ENCODE measurements around the gene SCTR. TPM values are rescaled to one million over a fixed set of nuclear protein-coding genes. Genes with fewer than 3 reads are reported as not detected.

SCTR gene
- total RNA-seq, 4 donors from 2014 or later: not detected

GRCh38 chr2:119476301-119477112, 47.8 kb downstream of the SCTR start:
- intact Hi-C loops (cut with DNase I): loop anchor here (2.0 to 10.0 kb wide), 2 partner anchors 70 to 592 kb away; no protein-coding TSS in a partner anchor
- H3K4me1 ChIP-seq: peaks cover 0 to 5% (median 0%) of the 10 kb centered on the region in 3 donors
- H3K4me3 ChIP-seq: no peak overlapping the region
- H3K36me3 ChIP-seq: no peaks in the 10 kb centered on the region
- WGBS, 2 donors: 23 to 37% methylated on average over 10 to 19 of the region's 20 CpGs
- no peak for DNase-seq
- H3K27ac ChIP-seq: no peak overlapping the region
- peaks cover 0 to 15% (median 0%) of the 10 kb centered on the region in 4 donors for H3K27me3 ChIP-seq
- no peaks in the 10 kb centered on the region for H3K9me3 ChIP-seq
- TF ChIP-seq POLR2A (IDR thresholded peaks at IDR 0.05): no peak
- TF ChIP-seq CTCF (IDR thresholded peaks at IDR 0.05): peak; percentile 80 to 98 (median 89)

- Histone ChIP-seq H3K27me3 (peaks cover 0 to 15% (median 0%) of the 10 kb centered on the region in 4 donors), H3K4me3 (no peak overlapping the region), H3K9me3 (no peaks in the 10 kb centered on the region), H3K36me3 (no peaks in the 10 kb centered on the region), H3K4me1 (peaks cover 0 to 5% (median 0%) of the 10 kb centered on the region in 3 donors), H3K27ac (no peak overlapping the region)
- no peak for DNase-seq
- 58 to 96% methylated on average over 3 to 5 of the region's 6 CpGs for WGBS, 2 donors
- no peak for TF ChIP-seq POLR2A (IDR thresholded peaks at IDR 0.05)
- TF ChIP-seq CTCF (IDR thresholded peaks at IDR 0.05): no peak
- intact Hi-C loops (cut with DNase I): loop anchor here (2.0 to 10.0 kb wide), 2 partner anchors 69 to 591 kb away; no protein-coding TSS in a partner anchor
Measured at GRCh38 chr2:119475857-119476244, 48.4 kb downstream of the SCTR start.

DNA sequence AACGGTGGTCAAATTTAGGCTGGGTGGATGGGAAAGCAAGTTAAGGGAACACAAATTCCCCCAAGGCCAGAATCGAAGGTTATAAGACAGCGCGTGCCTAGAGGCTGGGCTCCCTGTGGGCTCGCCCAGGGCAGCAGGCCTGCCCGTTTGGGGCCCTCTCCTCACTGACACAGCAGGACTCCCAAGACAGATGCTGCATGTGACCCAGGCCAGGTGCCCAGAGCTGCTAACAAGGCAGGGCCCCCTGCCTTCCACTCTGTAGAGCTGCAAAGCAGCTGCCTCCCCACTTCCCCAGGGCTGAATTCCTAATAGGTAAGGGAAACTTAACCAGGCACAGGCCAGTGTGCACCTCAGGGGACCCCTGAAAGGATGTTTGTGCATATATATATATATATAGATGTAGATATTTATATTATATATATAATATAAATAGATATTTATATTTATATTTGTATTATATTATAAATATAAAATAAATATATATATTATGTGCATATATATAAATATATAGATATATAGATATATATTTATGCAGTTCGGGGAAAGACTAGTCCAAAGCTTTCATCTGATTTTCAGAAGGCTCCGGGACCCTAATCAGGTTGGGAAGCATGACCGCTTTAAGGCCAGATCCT, 48.9 kb downstream of the SCTR start:
- whole genome bisulfite sequencing, 2 donors: 76% methylated on average over 5 to 8 of the region's 9 CpGs
- DNase-seq: no peak
- intact Hi-C loops (cut with DNase I): loop anchor here (10.0 kb wide), 1 partner anchor 591 kb away; no protein-coding TSS in a partner anchor

DNA sequence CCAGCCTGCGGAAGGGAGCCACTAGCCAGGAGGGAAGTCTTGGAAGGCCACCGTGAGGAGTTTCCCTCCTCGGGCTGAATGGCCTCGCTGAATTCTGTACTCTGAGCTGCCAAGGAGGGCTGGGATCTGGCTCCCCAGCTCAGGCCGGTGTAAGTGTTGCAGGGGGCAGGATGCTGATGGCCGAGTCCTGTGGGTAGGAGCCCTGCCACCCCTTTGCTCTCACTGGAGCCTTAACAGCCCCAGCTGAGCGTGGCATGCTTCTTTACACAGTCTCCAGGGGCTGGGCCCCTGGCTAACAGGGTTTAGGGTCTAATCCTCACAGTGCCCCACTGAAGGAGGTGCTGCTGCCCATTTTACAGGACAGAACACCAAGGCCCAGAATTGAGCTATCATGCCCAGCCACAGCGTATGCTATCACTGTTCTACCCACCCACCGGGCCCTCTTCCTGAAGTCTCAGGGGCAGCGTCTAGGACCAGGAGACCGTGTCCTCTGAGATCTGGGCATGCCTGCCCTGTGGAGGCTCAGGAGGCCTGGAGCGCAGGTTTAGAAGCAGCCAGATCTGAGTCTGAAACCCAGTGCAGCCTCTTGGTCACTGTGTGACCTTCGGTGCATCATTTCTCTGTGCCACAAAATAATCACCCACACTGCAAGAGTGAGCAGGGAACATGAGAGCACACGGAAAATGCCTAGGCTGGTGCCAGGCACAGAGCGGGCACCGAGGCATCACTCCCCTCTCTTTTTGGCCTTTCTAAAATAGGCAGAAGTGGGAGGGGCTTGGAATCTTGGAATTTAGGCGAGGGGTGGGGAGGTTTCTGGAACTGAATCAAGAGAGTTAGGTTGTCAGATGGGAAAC, 49.7 kb downstream of the SCTR start:
- 73 to 76% methylated on average over 6 to 12 of the region's 17 CpGs for WGBS, 2 donors
- Histone ChIP-seq H3K9me3 (no peaks in the 10 kb centered on the region), H3K27ac (no peak overlapping the region), H3K4me1 (peaks cover 0 to 5% (median 0%) of the 10 kb centered on the region in 3 donors), H3K36me3 (no peaks in the 10 kb centered on the region), H3K4me3 (no peak overlapping the region), H3K27me3 (peaks cover 0 to 15% (median 0%) of the 10 kb centered on the region in 4 donors)
- intact Hi-C loops (cut with DNase I): loop anchor here (10.0 kb wide), 1 partner anchor 590 kb away; no protein-coding TSS in a partner anchor
- DNase-seq: no peak
- TF ChIP-seq POLR2A (IDR thresholded peaks at IDR 0.05) (no peak), CTCF (IDR thresholded peaks at IDR 0.05) (no peak)

More for the DNA sequence above, 48.9 kb downstream of the SCTR start:
- Histone ChIP-seq H3K4me3 (no peak overlapping the region), H3K27ac (no peak overlapping the region), H3K36me3 (no peaks in the 10 kb centered on the region), H3K27me3 (peaks cover 0 to 15% (median 0%) of the 10 kb centered on the region in 4 donors), H3K9me3 (no peaks in the 10 kb centered on the region), H3K4me1 (peaks cover 0 to 5% (median 0%) of the 10 kb centered on the region in 3 donors)
- TF ChIP-seq CTCF (IDR thresholded peaks at IDR 0.05): no peak
- no peak for TF ChIP-seq POLR2A (IDR thresholded peaks at IDR 0.05)
